Heart right ventricle (tissue), 16 donors: Measurements from ENCODE around the gene VGLL2. TPM values are rescaled to one million over a fixed set of nuclear protein-coding genes. Genes with fewer than 3 reads are reported as not detected.

Experiments
- ATAC-seq, 8 donors: fragments of 200-7000 bp; cut with Tn5 transposase; one replicate each; pipeline ENCODE4 v1.9.1; 2020; ENCODE audit warnings: mild to moderate bottlenecking in 8 of 8, moderate library complexity in 8 of 8, moderate number of reproducible peaks in 1 of 8
- DNase-seq, 2 donors: peaks; one replicate each; pipeline ENCODE4 v3.0.0-alpha.2; 2020
- H3K27ac ChIP-seq, 10 donors: fragments of 200-600 bp; sonication (generic) in 2 of 10; one replicate each; pipeline versions ENCODE4 v1.5.0 to v1.8.0; 2020 to 2022; ENCODE audit warnings: mild to moderate bottlenecking in 3 of 10
- H3K27me3 ChIP-seq, 7 donors: fragments of 200-600 bp; one replicate each; pipeline ENCODE4 v1.8.0; 2021 to 2022; ENCODE audit warnings: mild to moderate bottlenecking in 2 of 7
- H3K36me3 ChIP-seq, 9 donors: fragments of 200-600 bp; sonication (generic) in 1 of 9; one replicate each; pipeline versions ENCODE4 v1.5.0 to v1.8.0; 2020 to 2022; ENCODE audit warnings: mild to moderate bottlenecking in 2 of 9
- H3K4me1 ChIP-seq, 9 donors: fragments of 200-600 bp; sonication (generic) in 1 of 9; one replicate each; pipeline versions ENCODE4 v1.5.0 to v1.8.0; 2020 to 2022; ENCODE audit warnings: mild to moderate bottlenecking in 4 of 9
- H3K4me3 ChIP-seq, 10 donors: fragments of 200-600 bp; sonication (generic) in 2 of 10; one replicate each; pipeline versions ENCODE4 v1.5.0 to v1.8.0; 2020 to 2022; ENCODE audit warnings: mild to moderate bottlenecking in 7 of 10, moderate library complexity in 2 of 10
- H3K9me3 ChIP-seq, 11 donors: fragments of 200-600 bp in 10 of 11; sonication (generic) in 2 of 11; one replicate each; pipeline versions ENCODE4 v1.5.0 to v1.8.0; 2013 to 2022; ENCODE audit warnings: mild to moderate bottlenecking in 2 of 11, control low read depth in 1 of 11, moderate library complexity in 1 of 11
- WGBS, 2 donors: extraction: QIAGEN DNeasy Blood & Tissue Kit; methylation state at CpG; one replicate each; pipeline ENCODE4 v1.1.7; 2013; ENCODE audit warnings: inconsistent platforms in 1 of 2; 5-methylcytosine and 5-hydroxymethylcytosine counted together
- intact Hi-C, 10 donors: fragments of 100-400 bp; cut with DNase I; formaldehyde crosslinking; loops; one replicate each; pipeline versions ENCODE4 v1.11.1 to v1.14.2; 2022
- polyA plus RNA-seq, 2 donors: library from polyadenylated mRNA; stranded (reverse); fragments of 200-250 nt; gene quantifications; one replicate each; pipeline ENCODE4 v1.2.3, GENCODE V29; 2013
- total RNA-seq, 10 donors: library from RNA; stranded (reverse); fragmentation: NEBNext Ultra II Directional in 3 of 10; extraction: Animal tissue kit (Norgen Biotek cat#: 25700) in 3 of 10; gene quantifications; one replicate each; pipeline versions ENCODE4 v1.2.1 to v1.2.4, GENCODE V29; 2021 to 2023
- TF ChIP-seq, protein P1 (sequence below), 9 donors: fragments of 200-600 bp; sonication (generic) in 2 of 9; IDR thresholded peaks; one replicate each; pipeline versions ENCODE4 v1.5.0 to v1.8.0; 2021 to 2022; ENCODE audit warnings: antibody characterized with exemption in 9 of 9, mild to moderate bottlenecking in 5 of 9, moderate library complexity in 1 of 9
- donor health status: Arrhythmogenic right ventricular cardiomyopathy.
- donor health status: ischemic (EF 13 %, LVEDD 7.1; RV severe dilation, severe dysfunction).
- donor health status: healthy with polysubstance abuse.
- donor health status: DM: no; HTN: yes; CAD: no.
- donor health status: DM: no; HTN: no; CAD: no.
- donor health status: ischemic (EF 25% LVEDD 6.9; RV normal size, moderate dysfunction).
- donor health status: ischemic (EF 25% LVEDD 5.7; RV mildly dilated, moderate dysfunction).
- donor health status: healthy.
- donor health status: DM: yes; HTN: yes; CAD: no.
- donor health status: Ischemic cardiomyopathy.
- donor health status: ischemic (EF 35%, LVEDD 5.7; RV mildly dilated, moderate dysfunction).
- donor health status: nonischemic (EF 11% LVEDD 7.7; RV severe dilation, severe dysfunction).
- donor health status: DM: yes; HTN: yes; CAD: no.
- donor health status: PGD.
- donor health status: ischemic (EF 29% LVEDD 5.4; RV normal size, mild dysfunction).
- donor health status: nonischemic (EF 23%, LVEDD 6.1; RV moderate dilation, normal function).

VGLL2 gene
- total and polyA plus RNA-seq, 12 donors = 0.21 to 32.4 (median 1.8) TPM; not detected in 4

DNA sequence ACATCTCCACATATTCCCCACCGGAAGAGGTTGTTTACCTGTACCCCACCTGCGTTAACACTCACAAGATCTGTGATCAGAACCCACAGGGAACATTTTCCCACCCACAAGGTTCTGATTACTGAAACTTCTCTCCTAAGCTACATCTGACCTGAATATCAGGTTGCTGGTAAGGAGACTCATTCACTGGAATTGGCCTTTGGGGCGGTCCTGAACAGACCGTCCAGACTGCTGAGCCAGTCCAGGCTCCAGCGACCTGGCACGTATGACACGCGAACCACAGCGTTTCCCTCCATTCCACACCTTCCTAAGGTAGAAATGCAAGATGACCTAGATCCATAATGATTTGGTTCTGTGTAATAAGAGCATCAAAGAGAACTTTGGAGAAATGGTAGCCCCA lies 9.8 kb downstream of the VGLL2 start:
- peaks cover 5 to 86% (median 74%) of the 10 kb centered on the region in 7 donors for H3K27me3 ChIP-seq
- no peak overlapping the region for H3K4me3 ChIP-seq
- H3K27ac ChIP-seq = no peak overlapping the region
- WGBS, 2 donors = 84 to 85% methylated on average over 9 of the region's 9 CpGs
- no peaks in the 10 kb centered on the region for H3K9me3 ChIP-seq
- ATAC-seq (no peak), DNase-seq (no peak)
- TF ChIP-seq, protein P1, sequence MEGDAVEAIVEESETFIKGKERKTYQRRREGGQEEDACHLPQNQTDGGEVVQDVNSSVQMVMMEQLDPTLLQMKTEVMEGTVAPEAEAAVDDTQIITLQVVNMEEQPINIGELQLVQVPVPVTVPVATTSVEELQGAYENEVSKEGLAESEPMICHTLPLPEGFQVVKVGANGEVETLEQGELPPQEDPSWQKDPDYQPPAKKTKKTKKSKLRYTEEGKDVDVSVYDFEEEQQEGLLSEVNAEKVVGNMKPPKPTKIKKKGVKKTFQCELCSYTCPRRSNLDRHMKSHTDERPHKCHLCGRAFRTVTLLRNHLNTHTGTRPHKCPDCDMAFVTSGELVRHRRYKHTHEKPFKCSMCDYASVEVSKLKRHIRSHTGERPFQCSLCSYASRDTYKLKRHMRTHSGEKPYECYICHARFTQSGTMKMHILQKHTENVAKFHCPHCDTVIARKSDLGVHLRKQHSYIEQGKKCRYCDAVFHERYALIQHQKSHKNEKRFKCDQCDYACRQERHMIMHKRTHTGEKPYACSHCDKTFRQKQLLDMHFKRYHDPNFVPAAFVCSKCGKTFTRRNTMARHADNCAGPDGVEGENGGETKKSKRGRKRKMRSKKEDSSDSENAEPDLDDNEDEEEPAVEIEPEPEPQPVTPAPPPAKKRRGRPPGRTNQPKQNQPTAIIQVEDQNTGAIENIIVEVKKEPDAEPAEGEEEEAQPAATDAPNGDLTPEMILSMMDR (IDR thresholded peaks at IDR 0.05) = no peak
- peaks cover 0 to 6% (median 0%) of the 10 kb centered on the region in 9 donors for H3K4me1 ChIP-seq
- intact Hi-C loops = no loop called here
- no peaks in the 10 kb centered on the region for H3K36me3 ChIP-seq

DNA sequence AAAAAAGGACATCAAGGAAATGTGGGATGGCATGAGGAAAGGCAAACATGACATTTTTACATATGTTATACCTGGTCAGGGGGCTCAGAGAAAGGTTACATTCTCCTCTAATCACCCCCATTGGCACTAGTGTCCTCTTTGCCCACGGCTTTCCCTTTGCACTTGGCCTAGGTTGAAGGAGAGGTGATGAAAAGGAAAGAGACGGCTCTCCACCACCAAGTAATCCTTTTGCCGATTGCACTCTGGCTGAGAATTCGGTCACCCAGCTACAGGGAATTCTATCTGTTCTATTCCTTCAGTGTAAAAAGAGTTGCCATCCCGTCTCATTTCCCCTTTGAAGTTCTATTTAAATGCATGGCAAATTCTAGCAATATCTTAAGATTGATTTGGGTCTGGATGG lies 10.4 kb downstream of the VGLL2 start:
- Histone ChIP-seq H3K36me3 (no peaks in the 10 kb centered on the region), H3K4me3 (no peak overlapping the region), H3K4me1 (peaks cover 0 to 3% (median 0%) of the 10 kb centered on the region in 9 donors), H3K27me3 (peaks cover 3 to 84% (median 73%) of the 10 kb centered on the region in 7 donors), H3K27ac (no peak overlapping the region), H3K9me3 (no peaks in the 10 kb centered on the region)
- TF ChIP-seq, protein P1 (IDR thresholded peaks at IDR 0.05) = no peak
- intact Hi-C loops = no loop called here
- WGBS, 2 donors = 37 to 49% methylated on average over 5 of the region's 5 CpGs
- DNase-seq = no peak
- no peak for ATAC-seq

DNA sequence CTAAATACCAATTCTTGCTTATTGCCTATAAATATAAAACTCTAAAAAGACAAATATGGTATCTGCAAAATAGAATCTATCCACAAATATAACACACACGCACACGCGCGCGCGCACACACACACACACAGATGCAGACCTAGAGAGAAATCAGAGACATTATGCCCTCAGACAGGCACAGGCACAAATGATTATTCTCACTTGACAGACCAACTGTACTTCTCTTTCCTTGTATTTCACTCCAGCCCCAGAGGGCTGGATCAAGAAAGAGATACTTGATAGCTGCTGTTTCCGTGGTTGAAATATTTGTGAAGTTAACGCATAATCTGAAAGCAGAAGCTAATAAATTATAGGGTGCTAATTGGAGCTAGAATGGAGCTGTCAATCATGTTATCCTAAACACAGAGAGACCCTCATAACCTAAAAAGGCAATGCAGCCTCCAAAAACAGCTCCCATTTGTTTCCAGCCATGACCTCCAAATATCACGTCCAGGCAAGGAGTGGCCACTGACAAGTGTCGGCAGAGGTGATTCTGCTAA lies 11.5 kb downstream of the VGLL2 start:
- peaks cover 0 to 73% (median 62%) of the 10 kb centered on the region in 7 donors for H3K27me3 ChIP-seq
- intact Hi-C loops = no loop called here
- no peaks in the 10 kb centered on the region for H3K4me1 ChIP-seq
- no peak overlapping the region for H3K4me3 ChIP-seq
- DNase-seq (no peak), ATAC-seq (no peak)
- no peak overlapping the region for H3K27ac ChIP-seq
- H3K36me3 ChIP-seq = no peaks in the 10 kb centered on the region
- no peaks in the 10 kb centered on the region for H3K9me3 ChIP-seq
- WGBS, 2 donors = 84% methylated on average over 10 of the region's 10 CpGs
- TF ChIP-seq, protein P1 (IDR thresholded peaks at IDR 0.05) = no peak

DNA sequence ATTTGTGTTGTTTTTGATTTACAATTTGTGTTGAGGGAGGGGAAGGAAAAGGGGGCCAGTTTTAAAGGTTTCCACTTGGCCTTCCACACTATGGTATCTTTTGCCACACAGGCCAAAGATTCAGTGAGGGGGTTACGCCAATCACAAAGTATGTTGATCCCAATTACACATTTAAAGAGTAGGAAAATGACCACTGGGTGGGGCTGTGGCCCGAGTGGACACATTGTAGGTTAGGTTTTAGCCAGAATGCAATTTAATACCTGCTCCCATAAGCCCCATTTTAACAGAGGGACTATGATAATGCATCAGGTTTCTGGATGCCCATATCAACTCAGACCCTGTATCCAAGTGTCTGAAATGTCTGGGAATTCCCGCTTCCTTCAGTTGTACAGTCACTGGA lies 15.6 kb downstream of the VGLL2 start:
- Histone ChIP-seq H3K27me3 (peaks cover 0 to 32% (median 21%) of the 10 kb centered on the region in 7 donors), H3K27ac (no peak overlapping the region), H3K4me3 (no peak overlapping the region), H3K9me3 (no peaks in the 10 kb centered on the region), H3K4me1 (no peaks in the 10 kb centered on the region), H3K36me3 (no peaks in the 10 kb centered on the region)
- 68 to 75% methylated on average over 3 of the region's 3 CpGs for WGBS, 2 donors
- intact Hi-C loops = loop anchor here in 1 of 10 donors (5.0 kb wide), 1 partner anchor 36 kb away; no protein-coding TSS in a partner anchor
- TF ChIP-seq, protein P1 (IDR thresholded peaks at IDR 0.05) = peak in 5 of 9 donors; percentile 29 to 37 (median 34)
- DNase-seq (no peak), ATAC-seq (peak in 1 of 8 donors; percentile 55)
